Activated CD8-positive, alpha-beta memory T cell treated with anti-CD3 and anti-CD28 coated beads for 48 hours (primary cell): Measurements from ENCODE around the gene HLA-DRA.
"Not testable (repeated sequence)": the region's sequence is repeated elsewhere in the genome, so short reads cannot be mapped to it uniquely, and the experiment has no call there.

Source experiments
- DNase-seq, 3 experiments: peaks; one replicate each; pipeline ENCODE4 v3.0.0-alpha.2; 2020; ENCODE audit warnings: low read depth in 2 of 3, low spot score in 2 of 3

Gene HLA-DRA

GRCh38 chr6:32473376-32474348 lies 34.0 kb downstream of the HLA-DRA start:
- not testable (repeated sequence) for DNase-seq

GRCh38 chr6:32475392-32476206 lies 35.9 kb downstream of the HLA-DRA start:
- no peak for DNase-seq

GRCh38 chr6:32483968-32484613 lies 44.4 kb downstream of the HLA-DRA start:
- DNase-seq = no peak

GRCh38 chr6:32484614-32484998 lies 44.9 kb downstream of the HLA-DRA start:
- no peak for DNase-seq

GRCh38 chr6:32488083-32488482 lies 48.4 kb downstream of the HLA-DRA start:
- no peak for DNase-seq

GRCh38 chr6:32491700-32492099 lies 52.0 kb downstream of the HLA-DRA start:
- DNase-seq = no peak

GRCh38 chr6:32492351-32492750 lies 52.7 kb downstream of the HLA-DRA start:
- no peak for DNase-seq
